LoVo (cell line): ENCODE results near the gene DCST2.

Experiments used
- DNase-seq: peaks from one replicate; pipeline ENCODE4 v3.0.0-alpha.2; 2016; ENCODE audit warnings: low spot score

The DCST2 gene

GRCh38 chr1:155026588-155026987 is 7.0 kb downstream of the DCST2 start:
- peak; percentile 41 for DNase-seq

- no peak for DNase-seq
These were observed 7.4 kb downstream of the DCST2 start for GRCh38 chr1:155026154-155026553.

GRCh38 chr1:155024315-155024714 is 9.3 kb downstream of the DCST2 start:
- DNase-seq: no peak

- DNase-seq: no peak
These were observed 10.0 kb downstream of the DCST2 start for GRCh38 chr1:155023627-155024026.

- DNase-seq: no peak
These were observed 10.7 kb downstream of the DCST2 start for GRCh38 chr1:155022927-155023236.

GRCh38 chr1:155022136-155022926 is 11.2 kb downstream of the DCST2 start:
- peak; percentile 53 for DNase-seq

- no peak for DNase-seq
These were observed 14.0 kb downstream of the DCST2 start for GRCh38 chr1:155019377-155020245.

- DNase-seq: no peak
These were observed 14.8 kb downstream of the DCST2 start for GRCh38 chr1:155018617-155019348.

- DNase-seq: no peak
These were observed 15.7 kb downstream of the DCST2 start for GRCh38 chr1:155017946-155018316.

GRCh38 chr1:155017041-155017945 is 16.3 kb downstream of the DCST2 start:
- DNase-seq: peak; percentile 93

GRCh38 chr1:155016231-155016831 is 17.2 kb downstream of the DCST2 start:
- DNase-seq: no peak

GRCh38 chr1:155015527-155016230 is 17.9 kb downstream of the DCST2 start:
- no peak for DNase-seq

GRCh38 chr1:155014709-155015508 is 18.7 kb downstream of the DCST2 start:
- DNase-seq: no peak

- no peak for DNase-seq
These were observed 19.9 kb downstream of the DCST2 start for GRCh38 chr1:155013632-155014031.

GRCh38 chr1:155012776-155013602 is 20.6 kb downstream of the DCST2 start:
- no peak for DNase-seq

GRCh38 chr1:155012026-155012546 is 21.5 kb downstream of the DCST2 start:
- DNase-seq: no peak

GRCh38 chr1:155011437-155012025 is 22.1 kb downstream of the DCST2 start:
- no peak for DNase-seq

GRCh38 chr1:155011004-155011416 is 22.6 kb downstream of the DCST2 start:
- no peak for DNase-seq
